Measurements from ENCODE around the gene PIANP.

Gene PIANP

GRCh38 chr12:6698352-6699046 lies 2.1 kb downstream of the PIANP start:
- Mint-ChIP-seq H3K27ac (no peak overlapping the region), H3K27me3 (peaks cover 47 to 62% of the 10 kb centered on the region in 2 donors), H3K36me3 (ENCODE audit: insufficient read depth) (peaks cover 3% of the 10 kb centered on the region), H3K4me1 (ENCODE audit: low read depth in 2 of 2) (peaks cover 12 to 23% of the 10 kb centered on the region in 2 donors), H3K9me3 (no peaks in the 10 kb centered on the region), H3K4me3 (peak overlapping the region; percentile 63 to 66)
- no peak for DNase-seq
- no peak for ATAC-seq (replicated peaks)

GRCh38 chr12:6697584-6698351 lies 2.8 kb downstream of the PIANP start:
- peaks cover 3% of the 10 kb centered on the region for H3K36me3 Mint-ChIP-seq (ENCODE audit: insufficient read depth)
- peaks cover 12 to 23% of the 10 kb centered on the region in 2 donors for H3K4me1 Mint-ChIP-seq (ENCODE audit: low read depth in 2 of 2)
- no peak overlapping the region for H3K4me3 Mint-ChIP-seq
- H3K27me3 Mint-ChIP-seq, result peaks cover 40 to 54% of the 10 kb centered on the region in 2 donors
- H3K27ac Mint-ChIP-seq, result peak overlapping the region in 1 of 2 donors; percentile 44
- DNase-seq (no peak), ATAC-seq (replicated peaks) (peak; percentile 53)
- no peaks in the 10 kb centered on the region for H3K9me3 Mint-ChIP-seq

- peak overlapping the region in 1 of 2 donors; percentile 44 for H3K27ac Mint-ChIP-seq
- DNase-seq (no peak), ATAC-seq (replicated peaks) (no peak)
- no peak overlapping the region for H3K4me3 Mint-ChIP-seq
- H3K27me3 Mint-ChIP-seq, result peaks cover 32 to 46% of the 10 kb centered on the region in 2 donors
- peaks cover 3% of the 10 kb centered on the region for H3K36me3 Mint-ChIP-seq (ENCODE audit: insufficient read depth)
- peaks cover 17 to 23% of the 10 kb centered on the region in 2 donors for H3K4me1 Mint-ChIP-seq (ENCODE audit: low read depth in 2 of 2)
- H3K9me3 Mint-ChIP-seq, result no peaks in the 10 kb centered on the region
Observed at GRCh38 chr12:6696690-6697583, 3.7 kb downstream of the PIANP start.

GRCh38 chr12:6695313-6696045 lies 5.1 kb downstream of the PIANP start:
- peaks cover 3% of the 10 kb centered on the region for H3K36me3 Mint-ChIP-seq (ENCODE audit: insufficient read depth)
- ATAC-seq (replicated peaks) (no peak), DNase-seq (no peak)
- H3K4me3 Mint-ChIP-seq, result no peak overlapping the region
- H3K4me1 Mint-ChIP-seq (ENCODE audit: low read depth in 2 of 2), result peaks cover 13 to 14% of the 10 kb centered on the region in 2 donors
- no peaks in the 10 kb centered on the region for H3K9me3 Mint-ChIP-seq
- H3K27ac Mint-ChIP-seq, result no peak overlapping the region
- H3K27me3 Mint-ChIP-seq, result peaks cover 20 to 33% of the 10 kb centered on the region in 2 donors

- Mint-ChIP-seq H3K27ac (peak overlapping the region; percentile 79 to 81), H3K9me3 (no peaks in the 10 kb centered on the region), H3K4me3 (no peak overlapping the region), H3K36me3 (ENCODE audit: insufficient read depth) (peaks cover 7% of the 10 kb centered on the region), H3K27me3 (peaks cover 18 to 29% of the 10 kb centered on the region in 2 donors), H3K4me1 (ENCODE audit: low read depth in 2 of 2) (peaks cover 20 to 21% of the 10 kb centered on the region in 2 donors)
- no peak for ATAC-seq (replicated peaks)
- DNase-seq, result no peak
Observed at GRCh38 chr12:6694701-6695100, 5.9 kb downstream of the PIANP start.

GRCh38 chr12:6693832-6694355 lies 6.7 kb downstream of the PIANP start:
- Mint-ChIP-seq H3K27me3 (peaks cover 10 to 21% of the 10 kb centered on the region in 2 donors), H3K4me3 (no peak overlapping the region), H3K27ac (peak overlapping the region; percentile 79 to 81), H3K36me3 (ENCODE audit: insufficient read depth) (peaks cover 15% of the 10 kb centered on the region), H3K4me1 (ENCODE audit: low read depth in 2 of 2) (peaks cover 14 to 15% of the 10 kb centered on the region in 2 donors), H3K9me3 (no peaks in the 10 kb centered on the region)
- ATAC-seq (replicated peaks), result no peak
- no peak for DNase-seq

- Mint-ChIP-seq H3K27ac (no peak overlapping the region), H3K36me3 (ENCODE audit: insufficient read depth) (peaks cover 16% of the 10 kb centered on the region), H3K9me3 (no peaks in the 10 kb centered on the region), H3K4me1 (ENCODE audit: low read depth in 2 of 2) (peaks cover 20 to 25% of the 10 kb centered on the region in 2 donors), H3K4me3 (no peak overlapping the region), H3K27me3 (peaks cover 0 to 11% of the 10 kb centered on the region in 2 donors)
- ATAC-seq (replicated peaks), result no peak
- no peak for DNase-seq
Observed at GRCh38 chr12:6692888-6693287, 7.7 kb downstream of the PIANP start.

GRCh38 chr12:6691473-6691872 lies 9.1 kb downstream of the PIANP start:
- Mint-ChIP-seq H3K36me3 (ENCODE audit: insufficient read depth) (peaks cover 16% of the 10 kb centered on the region), H3K27ac (no peak overlapping the region), H3K9me3 (no peaks in the 10 kb centered on the region), H3K4me3 (no peak overlapping the region), H3K27me3 (peaks cover 0 to 1% of the 10 kb centered on the region in 2 donors), H3K4me1 (ENCODE audit: low read depth in 2 of 2) (peaks cover 33 to 39% of the 10 kb centered on the region in 2 donors)
- ATAC-seq (replicated peaks) (no peak), DNase-seq (no peak)

GRCh38 chr12:6688999-6689882 lies 11.4 kb downstream of the PIANP start, which contains the start of gene ZNF384:
TSS of gene ZNF384 (minus strand) at chr12:6689375. CDS start at chr12:6679520, 9,855 bp downstream.
- ATAC-seq (replicated peaks) (peak; percentile 79), DNase-seq (peak; percentile 92)
- Mint-ChIP-seq H3K36me3 (ENCODE audit: insufficient read depth) (peaks cover 23% of the 10 kb centered on the region), H3K4me3 (peak within 1 kb of the TSS; percentile 81 to 89), H3K4me1 (ENCODE audit: low read depth in 2 of 2) (peaks cover 46 to 59% of the 10 kb centered on the region in 2 donors), H3K9me3 (no peaks in the 10 kb centered on the region), H3K27ac (peak within 1 kb of the TSS; percentile 92 to 94), H3K27me3 (no peaks in the 10 kb centered on the region)

- peak in 2 of 3 experiments; percentile 43 to 46 for DNase-seq
- ATAC-seq (replicated peaks), result peak; percentile 13
- peaks cover 25% of the 10 kb centered on the region for H3K36me3 Mint-ChIP-seq (ENCODE audit: insufficient read depth)
- H3K27ac Mint-ChIP-seq, result peak overlapping the region; percentile 92 to 94
- no peaks in the 10 kb centered on the region for H3K27me3 Mint-ChIP-seq
- H3K4me3 Mint-ChIP-seq, result peak overlapping the region; percentile 81 to 89
- peaks cover 46 to 59% of the 10 kb centered on the region in 2 donors for H3K4me1 Mint-ChIP-seq (ENCODE audit: low read depth in 2 of 2)
- no peaks in the 10 kb centered on the region for H3K9me3 Mint-ChIP-seq
Observed at GRCh38 chr12:6688543-6688998, 12.0 kb downstream of the PIANP start.

GRCh38 chr12:6685814-6686213 lies 14.8 kb downstream of the PIANP start:
- no peak overlapping the region for H3K4me3 Mint-ChIP-seq
- peak overlapping the region in 1 of 2 donors; percentile 92 for H3K27ac Mint-ChIP-seq
- H3K27me3 Mint-ChIP-seq, result no peaks in the 10 kb centered on the region
- H3K4me1 Mint-ChIP-seq (ENCODE audit: low read depth in 2 of 2), result peaks cover 59 to 66% of the 10 kb centered on the region in 2 donors
- ATAC-seq (replicated peaks) (no peak), DNase-seq (no peak)
- peaks cover 47% of the 10 kb centered on the region for H3K36me3 Mint-ChIP-seq (ENCODE audit: insufficient read depth)
- H3K9me3 Mint-ChIP-seq, result no peaks in the 10 kb centered on the region

Data from effector memory CD8-positive, alpha-beta T cell (primary cell).